Stimulated activated CD8-positive, alpha-beta memory T cell treated with anti-CD3 and anti-CD28 coated beads, Interleukin-4, amount 100 ng/mL, for 24 hours (primary cell): ENCODE results near the gene SIX4.
"Not testable (repeated sequence)": the region's sequence is repeated elsewhere in the genome, so short reads cannot be mapped to it uniquely, and the experiment has no call there.

ENCODE experiments used
- DNase-seq: peaks from one replicate; pipeline ENCODE4 v3.0.0-alpha.2; 2020; ENCODE audit warnings: low read depth

Gene SIX4

DNA sequence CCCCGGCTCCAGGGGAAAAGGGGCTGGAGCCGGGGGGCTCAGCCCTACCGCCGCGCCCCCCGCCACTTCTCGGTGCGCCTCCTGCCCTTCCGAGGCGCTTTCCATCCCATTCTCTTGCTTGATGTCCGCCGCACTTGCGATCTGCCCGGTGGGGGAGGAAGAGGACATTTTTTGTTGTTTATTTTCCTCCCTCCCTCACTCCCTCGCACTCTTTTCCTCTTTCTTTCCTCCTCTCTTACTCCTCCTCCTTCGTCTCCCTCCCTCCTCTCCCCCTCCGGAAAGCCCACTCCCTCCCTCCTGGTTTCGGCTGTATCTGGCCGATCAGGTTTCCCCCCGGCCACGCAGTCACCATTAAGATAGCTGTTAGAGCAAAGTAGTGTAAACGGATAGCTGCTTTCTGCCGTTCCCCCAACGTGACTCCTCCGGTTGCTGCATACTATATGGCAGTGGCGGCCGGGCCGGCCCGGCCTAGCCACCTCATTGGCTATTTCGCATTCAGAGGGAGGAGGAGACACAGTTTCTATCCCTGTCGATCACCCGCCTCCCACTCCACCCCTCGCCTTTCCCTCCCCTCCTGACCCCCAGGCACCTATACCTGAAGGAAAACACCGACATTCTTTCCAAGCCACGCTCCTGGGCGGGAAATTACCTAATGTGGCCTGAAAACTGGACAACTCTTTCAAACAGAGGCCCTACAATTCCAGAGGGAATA, at the start of gene SIX4:
SIX4 (minus strand) TSS at position 445 of the 712 bp plus-strand sequence; CDS start at position 168, 277 bp downstream.
- no peak for DNase-seq

DNA sequence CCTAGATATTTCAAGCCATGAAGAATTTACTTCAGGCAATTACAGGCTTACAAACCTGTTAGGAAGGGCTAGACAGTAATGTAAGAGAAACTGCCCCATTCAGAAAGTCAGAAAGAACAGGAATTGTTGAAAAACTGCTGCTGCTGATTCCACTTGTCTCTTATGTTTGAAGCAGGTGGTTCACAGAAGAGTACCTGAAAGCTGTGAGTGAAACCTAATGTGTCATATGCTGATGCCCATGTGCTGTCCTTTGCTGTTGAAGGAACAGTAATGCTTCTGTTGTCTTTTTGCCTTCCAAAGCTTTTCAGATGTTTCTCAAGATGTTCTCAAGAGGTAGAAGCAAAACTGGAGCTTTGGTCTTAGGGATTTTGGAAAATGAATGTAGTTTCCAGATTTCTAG, 49.4 kb upstream of the SIX4 start:
- DNase-seq, result no peak

- no peak for DNase-seq
Observed at GRCh38 chr14:60771117-60771516, 47.0 kb upstream of the SIX4 start.

- no peak for DNase-seq
Observed at GRCh38 chr14:60768602-60769001, 44.5 kb upstream of the SIX4 start.

DNA sequence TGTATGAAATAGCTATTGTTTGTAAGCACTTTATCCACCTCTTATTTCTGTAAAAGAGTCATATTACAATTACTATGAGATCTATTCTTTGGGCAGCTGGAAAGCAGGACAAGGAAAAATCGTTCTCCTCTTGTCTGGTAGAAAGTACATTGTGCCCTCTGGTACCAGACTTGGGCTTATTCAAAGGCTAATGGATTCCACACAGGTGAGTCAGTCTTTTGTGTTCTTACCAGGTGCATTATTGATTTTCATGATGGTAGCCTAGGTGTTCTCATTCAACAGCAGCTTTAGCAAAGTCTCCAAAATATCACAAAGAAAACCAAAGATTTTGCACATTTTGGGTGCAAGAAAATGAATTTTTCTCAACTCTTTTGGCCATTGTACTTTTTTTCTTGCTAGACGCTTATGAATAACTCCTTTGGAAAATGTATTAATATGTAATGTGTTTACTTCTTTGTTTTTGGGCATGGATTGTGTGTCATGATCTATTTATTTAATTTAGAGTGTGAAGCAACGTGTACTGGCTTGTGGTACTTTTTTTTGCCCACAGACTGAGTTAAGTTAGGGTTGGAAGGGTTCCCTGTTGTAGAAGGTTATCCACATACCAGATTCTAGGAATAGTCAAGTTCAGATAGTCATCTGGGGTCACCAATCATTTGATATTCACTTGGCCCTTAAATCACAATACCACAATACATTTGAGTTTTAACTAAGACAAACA, 36.7 kb upstream of the SIX4 start:
- no peak for DNase-seq

DNA sequence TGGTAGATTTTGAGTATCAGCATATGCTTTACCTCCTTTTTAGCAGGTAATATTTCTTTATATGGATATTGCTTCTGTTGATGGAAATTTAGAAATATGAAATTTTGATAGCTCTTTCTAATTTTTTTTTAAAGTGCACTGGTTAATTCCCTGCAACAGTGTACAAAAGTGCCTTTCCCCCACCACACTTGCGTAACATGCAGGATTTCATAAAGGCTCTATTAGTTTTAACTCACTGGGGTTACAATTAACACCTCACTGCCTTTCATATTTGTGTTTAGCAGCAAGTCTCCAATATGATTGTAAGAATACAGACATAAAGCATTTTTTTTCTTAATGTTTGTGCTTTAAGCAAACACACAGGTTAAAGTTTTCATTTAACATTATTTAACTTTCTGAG, 36.1 kb upstream of the SIX4 start:
- DNase-seq, result no peak

DNA sequence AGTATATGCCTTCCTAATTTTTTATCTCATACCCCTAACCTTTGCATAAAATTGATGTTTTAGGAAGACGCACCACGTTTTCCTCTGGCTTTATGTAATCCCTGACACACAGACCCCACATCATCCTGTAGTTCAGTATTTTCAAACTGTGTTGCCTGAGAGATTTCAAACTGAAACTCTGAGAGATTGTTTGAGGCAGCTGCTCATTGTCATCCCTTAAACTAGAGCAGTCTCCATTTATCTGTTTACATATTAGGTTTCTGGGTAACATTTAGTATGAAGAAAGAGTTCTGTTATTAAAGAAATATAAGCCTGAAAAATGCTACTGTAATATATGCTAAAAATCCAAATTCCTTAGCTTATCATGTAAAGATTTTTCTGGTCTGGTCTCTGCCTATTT, 34.7 kb upstream of the SIX4 start:
- DNase-seq, result no peak

DNA sequence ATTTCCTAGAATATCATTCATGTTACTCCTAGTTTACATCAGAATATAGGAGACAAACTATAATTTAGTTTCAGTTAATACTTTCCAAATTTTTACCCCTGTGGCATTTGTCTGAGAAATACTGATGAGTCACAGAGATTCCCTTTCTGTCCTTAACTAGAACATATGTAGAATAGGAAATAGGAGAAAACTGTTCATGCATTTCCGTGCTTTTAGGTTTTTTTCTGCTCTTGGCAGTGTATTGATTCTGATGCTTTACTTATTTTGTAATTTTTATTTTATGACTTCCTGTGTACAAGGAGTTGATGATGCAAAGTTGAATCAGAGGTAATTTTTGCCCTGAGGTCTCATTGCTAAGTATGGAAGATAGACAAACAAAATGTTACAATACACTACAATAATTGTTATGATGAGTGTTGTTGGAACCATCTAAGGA, 33.4 kb upstream of the SIX4 start:
- no peak for DNase-seq

- no peak for DNase-seq
Observed at GRCh38 chr14:60756847-60757246, 32.7 kb upstream of the SIX4 start.

GRCh38 chr14:60753264-60754119, 29.3 kb upstream of the SIX4 start:
- peak; percentile 25 for DNase-seq

- DNase-seq, result no peak
Observed at GRCh38 chr14:60744566-60744965, 20.4 kb upstream of the SIX4 start.

DNA sequence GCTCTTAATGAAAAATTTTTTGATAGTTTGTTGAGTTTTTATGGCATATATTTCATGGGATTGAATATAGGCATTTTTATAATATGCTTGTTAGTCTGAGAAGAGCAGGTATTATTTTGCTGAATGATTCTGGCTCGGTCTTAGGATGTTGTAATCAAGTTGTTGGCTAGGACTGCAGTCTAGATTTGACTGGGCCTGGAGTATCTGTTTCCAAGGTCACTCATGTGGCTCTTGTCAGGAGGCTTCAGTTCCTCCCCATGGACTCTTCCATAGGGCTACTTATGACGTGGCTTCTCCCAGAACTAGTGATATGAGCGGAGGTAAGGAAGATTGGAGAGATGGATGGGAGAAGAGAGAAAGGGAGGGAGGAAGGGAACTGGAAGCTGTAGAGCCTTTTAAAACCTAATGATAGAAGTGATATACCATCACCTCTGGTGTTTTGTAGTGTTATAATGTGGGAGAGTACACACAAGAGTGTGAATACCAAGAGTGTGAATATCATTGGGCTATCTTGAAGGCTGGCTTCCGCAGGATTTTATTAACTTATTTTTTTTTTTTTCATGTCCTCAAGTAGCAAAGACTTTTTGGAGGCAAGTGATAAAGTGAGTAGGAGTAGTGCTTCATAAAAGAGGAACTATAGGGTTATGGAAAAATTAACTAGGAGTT, 14.8 kb upstream of the SIX4 start:
- DNase-seq, result no peak

GRCh38 chr14:60736494-60736893, 12.3 kb upstream of the SIX4 start:
- no peak for DNase-seq

GRCh38 chr14:60735416-60735815, 11.3 kb upstream of the SIX4 start:
- DNase-seq, result no peak

- DNase-seq, result peak; percentile 67
Observed at GRCh38 chr14:60734465-60735242, 10.5 kb upstream of the SIX4 start, which contains the start of gene MNAT1. TSS of gene MNAT1 (plus strand) at chr14:60734761. CDS start at chr14:60734863, 102 bp downstream.

GRCh38 chr14:60732840-60733483, 8.8 kb upstream of the SIX4 start:
- DNase-seq, result no peak

- not testable (repeated sequence) for DNase-seq
Observed at GRCh38 chr14:60731291-60731690, 7.1 kb upstream of the SIX4 start.

DNA sequence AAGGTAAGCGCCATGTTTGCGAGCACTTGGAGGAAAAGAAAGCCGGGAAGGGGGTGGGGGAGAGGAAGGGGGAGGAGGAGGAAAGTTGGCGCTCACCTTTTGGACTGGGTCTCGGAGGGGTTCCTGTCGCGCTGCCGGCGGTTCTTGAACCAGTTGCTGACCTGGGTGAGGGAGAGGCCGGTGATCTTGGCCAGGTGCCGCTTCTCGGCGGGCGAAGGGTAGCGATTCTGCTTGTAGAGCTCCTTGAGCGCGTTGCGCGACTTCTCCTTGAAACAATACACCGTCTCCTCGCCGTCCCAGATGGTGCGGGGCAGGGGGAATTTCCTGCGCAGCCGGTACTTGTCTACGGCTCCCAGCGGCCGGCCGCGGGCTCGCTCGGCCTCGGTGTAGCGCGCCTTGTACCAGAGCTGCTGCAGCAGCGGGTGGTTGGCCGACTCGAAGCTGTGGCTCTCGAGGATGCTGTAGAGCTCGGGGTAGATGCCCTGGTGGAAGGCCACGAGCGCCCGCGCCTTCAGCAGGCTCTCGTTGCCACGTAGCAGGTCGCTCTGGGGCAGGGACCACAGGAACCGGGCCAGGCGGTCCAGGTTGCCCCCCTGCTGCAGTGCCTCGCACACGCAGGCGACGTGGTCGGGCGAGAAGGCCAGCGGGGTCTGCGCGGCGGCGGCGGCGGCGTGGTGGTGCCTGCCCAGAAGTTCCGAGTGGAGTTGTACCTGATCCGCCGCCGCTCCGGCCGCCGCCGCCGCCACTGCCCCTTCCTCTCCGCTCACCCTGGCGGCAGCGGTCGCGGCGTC, 840 bp downstream of the SIX4 start:
- DNase-seq, result no peak

DNA sequence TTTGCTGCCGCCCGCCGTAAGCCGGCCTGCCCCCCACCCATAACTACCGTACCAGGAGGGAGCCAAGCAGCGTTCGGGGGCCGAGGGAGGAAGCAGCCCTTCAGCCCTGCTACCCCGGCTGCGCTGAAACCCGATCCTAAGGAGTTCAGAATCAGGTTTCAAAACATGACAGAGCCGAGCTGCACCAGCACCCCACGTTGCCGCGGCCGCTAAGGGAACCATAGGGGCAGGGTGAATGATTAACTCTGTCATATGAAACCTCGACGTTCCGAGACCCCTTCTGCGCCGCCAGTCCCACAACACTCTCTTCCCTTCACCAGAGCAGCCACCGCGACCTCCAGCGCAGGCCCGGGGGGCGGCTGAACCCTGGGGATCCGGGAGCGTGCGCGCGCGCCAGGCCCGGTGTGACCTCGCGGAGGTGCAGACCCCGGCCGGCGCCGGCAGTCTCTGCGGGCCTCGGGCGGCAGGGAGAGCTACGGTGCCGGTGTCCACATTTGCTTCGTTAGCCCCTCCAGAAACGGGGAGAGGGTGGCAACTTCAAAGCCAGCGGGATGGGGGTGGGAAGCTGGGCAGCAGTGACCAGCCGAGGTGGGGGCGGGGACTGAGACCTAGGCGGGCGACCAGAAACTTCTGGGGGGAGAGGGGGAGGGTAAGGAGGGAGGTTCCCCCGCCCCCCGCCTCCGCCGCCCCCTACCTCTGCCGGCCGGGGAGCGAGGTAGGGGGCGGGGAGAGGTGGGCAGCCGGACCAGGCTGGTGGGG, 1.6 kb downstream of the SIX4 start:
- DNase-seq, result no peak
